Measurements from ENCODE around the gene TMEM63B. TPM values are rescaled to one million over a fixed set of nuclear protein-coding genes. Genes with fewer than 3 reads are reported as not detected.

Gene TMEM63B
- total RNA-seq, 2 experiments from 2014 or later, result 11.4 to 12.8 TPM

DNA sequence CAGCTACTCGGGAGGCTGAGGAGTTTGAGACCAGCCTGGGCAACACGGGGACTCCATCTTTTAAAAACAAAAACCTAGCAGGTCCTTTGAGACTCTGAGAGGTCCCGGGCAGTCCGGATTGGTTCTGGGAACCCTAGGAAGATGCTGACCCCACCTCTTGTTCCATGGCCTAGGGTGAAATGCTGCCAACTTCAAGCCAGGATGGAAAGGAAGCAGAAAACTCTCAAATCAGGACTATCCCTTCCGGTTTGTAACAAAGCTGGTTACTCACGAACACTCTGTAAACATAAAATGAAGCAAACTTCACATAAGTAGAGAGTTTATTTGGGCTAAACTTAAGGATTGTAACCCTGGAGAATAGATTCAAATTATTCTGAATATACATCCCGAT lies 59.3 kb downstream of the TMEM63B start:
- H3K4me3 ChIP-seq (ENCODE audit: low read length), result no peak overlapping the region
- Mint-ChIP-seq H3K4me1 (ENCODE audit: low read depth) (peaks cover 13% of the 10 kb centered on the region), H3K36me3 (ENCODE audit: low read depth) (no peaks in the 10 kb centered on the region), H3K9me3 (no peaks in the 10 kb centered on the region), H3K27ac (no peak overlapping the region), H3K27me3 (no peaks in the 10 kb centered on the region), H3K4me3 (no peak overlapping the region)
- peaks cover 0 to 4% of the 10 kb centered on the region in 2 experiments for H3K27me3 ChIP-seq (ENCODE audit: control insufficient read depth in 1 of 2, insufficient read depth in 2 of 2, low read length in 2 of 2)
- H3K9me3 ChIP-seq (ENCODE audit: control insufficient read depth in 1 of 2, insufficient read depth in 1 of 2, low read length in 2 of 2), result no peaks in the 10 kb centered on the region
- H3K36me3 ChIP-seq (ENCODE audit: insufficient read depth, low read length), result no peaks in the 10 kb centered on the region
- TF ChIP-seq, protein P1, sequence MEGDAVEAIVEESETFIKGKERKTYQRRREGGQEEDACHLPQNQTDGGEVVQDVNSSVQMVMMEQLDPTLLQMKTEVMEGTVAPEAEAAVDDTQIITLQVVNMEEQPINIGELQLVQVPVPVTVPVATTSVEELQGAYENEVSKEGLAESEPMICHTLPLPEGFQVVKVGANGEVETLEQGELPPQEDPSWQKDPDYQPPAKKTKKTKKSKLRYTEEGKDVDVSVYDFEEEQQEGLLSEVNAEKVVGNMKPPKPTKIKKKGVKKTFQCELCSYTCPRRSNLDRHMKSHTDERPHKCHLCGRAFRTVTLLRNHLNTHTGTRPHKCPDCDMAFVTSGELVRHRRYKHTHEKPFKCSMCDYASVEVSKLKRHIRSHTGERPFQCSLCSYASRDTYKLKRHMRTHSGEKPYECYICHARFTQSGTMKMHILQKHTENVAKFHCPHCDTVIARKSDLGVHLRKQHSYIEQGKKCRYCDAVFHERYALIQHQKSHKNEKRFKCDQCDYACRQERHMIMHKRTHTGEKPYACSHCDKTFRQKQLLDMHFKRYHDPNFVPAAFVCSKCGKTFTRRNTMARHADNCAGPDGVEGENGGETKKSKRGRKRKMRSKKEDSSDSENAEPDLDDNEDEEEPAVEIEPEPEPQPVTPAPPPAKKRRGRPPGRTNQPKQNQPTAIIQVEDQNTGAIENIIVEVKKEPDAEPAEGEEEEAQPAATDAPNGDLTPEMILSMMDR (IDR thresholded peaks at IDR 0.05), result no peak
- CTCF ChIA-PET, result no interaction called here
- peaks cover 8% of the 10 kb centered on the region for H3K4me1 ChIP-seq (ENCODE audit: insufficient read depth, low read length)
- intact Hi-C loops (cut with DNase I, micrococcal nuclease), result no loop called here
- ATAC-seq (ENCODE audit: poor library complexity), result no peak
- POLR2A ChIA-PET, result interaction anchor here (1.1 kb wide), 1 partner anchor 51 kb away, joined by 6 read pairs; no protein-coding TSS in a partner anchor
- no peak overlapping the region for H3K27ac ChIP-seq (ENCODE audit: low read depth in 1 of 2, low read length in 2 of 2)
- DNase-seq, result no peak

DNA sequence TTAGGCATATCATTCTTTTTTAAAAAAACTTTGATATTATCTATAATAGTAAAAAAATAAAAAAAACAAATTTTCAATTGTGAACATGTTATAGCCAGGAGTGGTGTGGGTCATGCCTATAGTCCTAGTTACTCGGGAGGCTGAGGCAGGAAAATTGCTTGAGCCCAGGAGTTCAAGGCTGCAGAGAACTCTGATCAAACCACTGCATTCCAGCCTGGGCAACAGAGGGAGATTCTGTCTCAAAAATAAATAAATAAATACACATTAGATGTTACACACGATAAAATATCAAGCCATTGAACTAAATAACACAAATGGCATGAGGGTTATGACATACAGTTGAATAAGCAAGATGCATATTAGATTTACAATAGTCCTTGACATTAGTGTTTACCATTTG lies 61.5 kb downstream of the TMEM63B start:
- no peak overlapping the region for H3K4me3 Mint-ChIP-seq
- H3K9me3 Mint-ChIP-seq, result no peaks in the 10 kb centered on the region
- intact Hi-C loops (cut with DNase I, micrococcal nuclease), result no loop called here
- DNase-seq (no peak), ATAC-seq (ENCODE audit: poor library complexity) (no peak)
- H3K27me3 Mint-ChIP-seq, result no peaks in the 10 kb centered on the region
- Histone ChIP-seq H3K36me3 (ENCODE audit: insufficient read depth, low read length) (no peaks in the 10 kb centered on the region), H3K4me1 (ENCODE audit: insufficient read depth, low read length) (peaks cover 8% of the 10 kb centered on the region), H3K9me3 (ENCODE audit: control insufficient read depth in 1 of 2, insufficient read depth in 1 of 2, low read length in 2 of 2) (no peaks in the 10 kb centered on the region), H3K27ac (ENCODE audit: low read depth in 1 of 2, low read length in 2 of 2) (no peak overlapping the region), H3K4me3 (ENCODE audit: low read length) (no peak overlapping the region), H3K27me3 (ENCODE audit: control insufficient read depth in 1 of 2, insufficient read depth in 2 of 2, low read length in 2 of 2) (peaks cover 0 to 4% of the 10 kb centered on the region in 2 experiments)
- TF ChIP-seq, protein P1 (IDR thresholded peaks at IDR 0.05), result no peak
- H3K36me3 Mint-ChIP-seq (ENCODE audit: low read depth), result no peaks in the 10 kb centered on the region
- H3K4me1 Mint-ChIP-seq (ENCODE audit: low read depth), result peaks cover 13% of the 10 kb centered on the region
- no peak overlapping the region for H3K27ac Mint-ChIP-seq
- POLR2A ChIA-PET, result no interaction called here
- CTCF ChIA-PET, result no interaction called here

DNA sequence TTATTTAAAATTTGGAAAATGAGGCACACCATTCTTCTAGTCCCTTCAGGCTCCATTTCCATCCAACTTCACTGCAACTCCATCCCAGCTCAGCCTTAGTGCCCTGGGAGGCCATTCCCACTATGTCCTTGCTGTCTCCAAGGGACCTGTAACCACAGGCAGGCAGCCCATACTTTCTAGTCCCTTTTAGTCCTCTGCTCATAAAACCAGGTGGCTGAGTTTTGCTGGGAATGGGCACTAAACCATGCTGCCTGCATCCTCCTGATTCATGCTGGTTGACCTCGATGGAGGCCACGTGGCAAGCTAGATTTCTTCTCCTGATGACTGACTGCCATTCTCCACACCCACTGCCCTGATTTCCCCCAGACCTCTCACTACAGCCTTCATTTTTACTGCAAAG lies 61.9 kb downstream of the TMEM63B start:
- no peak for ATAC-seq (ENCODE audit: poor library complexity)
- H3K27me3 Mint-ChIP-seq, result no peaks in the 10 kb centered on the region
- no peaks in the 10 kb centered on the region for H3K36me3 Mint-ChIP-seq (ENCODE audit: low read depth)
- H3K9me3 Mint-ChIP-seq, result no peaks in the 10 kb centered on the region
- H3K4me3 Mint-ChIP-seq, result no peak overlapping the region
- no peak for DNase-seq
- ChIA-PET POLR2A (no interaction called here), CTCF (no interaction called here)
- no peak overlapping the region for H3K27ac Mint-ChIP-seq
- H3K36me3 ChIP-seq (ENCODE audit: insufficient read depth, low read length), result no peaks in the 10 kb centered on the region
- H3K9me3 ChIP-seq (ENCODE audit: control insufficient read depth in 1 of 2, insufficient read depth in 1 of 2, low read length in 2 of 2), result no peaks in the 10 kb centered on the region
- no peak overlapping the region for H3K4me3 ChIP-seq (ENCODE audit: low read length)
- intact Hi-C loops (cut with DNase I, micrococcal nuclease), result no loop called here
- H3K27ac ChIP-seq (ENCODE audit: low read depth in 1 of 2, low read length in 2 of 2), result no peak overlapping the region
- H3K27me3 ChIP-seq (ENCODE audit: control insufficient read depth in 1 of 2, insufficient read depth in 2 of 2, low read length in 2 of 2), result peaks cover 0 to under 1% of the 10 kb centered on the region in 2 experiments
- TF ChIP-seq, protein P1 (IDR thresholded peaks at IDR 0.05), result no peak
- peaks cover 8% of the 10 kb centered on the region for H3K4me1 ChIP-seq (ENCODE audit: insufficient read depth, low read length)
- H3K4me1 Mint-ChIP-seq (ENCODE audit: low read depth), result peaks cover 13% of the 10 kb centered on the region
